Esophagus muscularis mucosa (tissue), 4 donors: ENCODE data around the gene RNMT. TPM values are rescaled to one million over a fixed set of nuclear protein-coding genes. Genes with fewer than 3 reads are reported as not detected.
"Not testable (repeated sequence)": the region's sequence is repeated elsewhere in the genome, so short reads cannot be mapped to it uniquely, and the experiment has no call there.

Experiments used
- DNase-seq: peaks from one replicate; pipeline ENCODE4 v3.0.0-alpha.2; 2017; ENCODE audit errors: extremely low spot score
- H3K27ac ChIP-seq, 4 donors: fragments of 200-600 bp; sonication (generic); replicated peaks in 1 of 4; 1 replicate in 3 of 4; 2 replicates in 1 of 4; pipeline ENCODE4 v1.5.1; 2016 to 2019; ENCODE audit warnings: mild to moderate bottlenecking in 1 of 4
- H3K27me3 ChIP-seq, 4 donors: fragments of 200-600 bp; sonication (generic); one replicate each; pipeline versions ENCODE4 v1.5.1 to v1.6.0; 2016 to 2019
- H3K36me3 ChIP-seq, 4 donors: fragments of 200-600 bp; sonication (generic); one replicate each; pipeline ENCODE4 v1.5.1; 2016 to 2019
- H3K4me1 ChIP-seq, 4 donors: fragments of 200-600 bp; sonication (generic); one replicate each; pipeline ENCODE4 v1.5.1; 2016 to 2019
- H3K4me3 ChIP-seq, 4 donors: fragments of 200-600 bp; sonication (generic); 1 replicate in 2 of 4; 2 replicates in 2 of 4; pipeline ENCODE4 v1.5.1; 2016 to 2019; ENCODE audit warnings: mild to moderate bottlenecking in 4 of 4, moderate library complexity in 1 of 4
- H3K9me3 ChIP-seq, 4 donors: fragments of 200-600 bp; sonication (generic); 1 replicate in 3 of 4; 2 replicates in 1 of 4; pipeline ENCODE4 v1.5.1; 2016 to 2019
- CTCF ChIP-seq, 3 experiments: fragments of 200-600 bp in 2 of 3; fragments of 450-650 bp in 1 of 3; sonication (generic) in 2 of 3; IDR thresholded peaks; one replicate each; pipeline ENCODE4 v1.5.1; 2017 to 2019; ENCODE audit warnings: antibody characterized with exemption in 3 of 3, mild to moderate bottlenecking in 2 of 3, moderate library complexity in 1 of 3
- EP300 ChIP-seq: sonication (generic); formaldehyde crosslinking; IDR thresholded peaks from one replicate; pipeline ENCODE4 v1.6.1; 2017; ENCODE audit warnings: antibody characterized with exemption
- POLR2A ChIP-seq: fragments of 450-650 bp; IDR thresholded peaks from one replicate; pipeline ENCODE4 v1.6.1; 2017; ENCODE audit warnings: antibody characterized with exemption, moderate library complexity, mild to moderate bottlenecking, low read depth
- POLR2AphosphoS5 ChIP-seq, 2 donors: sonication (generic); formaldehyde crosslinking; IDR thresholded peaks; one replicate each; pipeline ENCODE4 v1.6.1; 2017; ENCODE audit warnings: antibody characterized with exemption in 2 of 2
- WGBS: methylation state at CpG from one replicate; pipeline ENCODE4 v1.1.5; 2018; 5-methylcytosine and 5-hydroxymethylcytosine counted together
- intact Hi-C: fragments of 100-400 bp; cut with DNase I; formaldehyde crosslinking; loops from one replicate; pipeline ENCODE4 v1.15.1; 2023
- total RNA-seq, 4 donors: library from RNA; depleted of rRNA; stranded (reverse); fragments of >200 nt; gene quantifications; one replicate each; pipeline versions ENCODE4 v1.1.0 to v1.2.1, GENCODE V29; 2016

The RNMT gene
- total RNA-seq, 4 donors from 2014 or later = 14.1 to 23.7 (median 19.8) TPM

- no peak for TF ChIP-seq EP300
- no peak for TF ChIP-seq CTCF (IDR thresholded peaks at IDR 0.05)
- no peak for TF ChIP-seq POLR2A
- TF ChIP-seq POLR2AphosphoS5 (IDR thresholded peaks at IDR 0.05) = no peak
- peaks cover 0 to 28% (median 19%) of the 10 kb centered on the region in 4 donors for H3K36me3 ChIP-seq
- intact Hi-C loops = loop anchor here (10.0 kb wide), 2 partner anchors 176 to 516 kb away; partner anchors contain the start of gene LDLRAD4
- peaks cover 14 to 33% (median 24%) of the 10 kb centered on the region in 4 donors for H3K4me1 ChIP-seq
- 84% methylated on average over 1 of the region's 1 CpG for WGBS
- H3K27ac ChIP-seq = no peak overlapping the region
- H3K4me3 ChIP-seq = no peak overlapping the region
- H3K27me3 ChIP-seq = no peaks in the 10 kb centered on the region
- DNase-seq = no peak
- H3K9me3 ChIP-seq = no peaks in the 10 kb centered on the region
These were observed 4.0 kb downstream of the RNMT start for GRCh38 chr18:13730481-13730880.

GRCh38 chr18:13735681-13736080 lies 9.2 kb downstream of the RNMT start:
- 60% methylated on average over 2 of the region's 2 CpGs for WGBS
- no peak overlapping the region for H3K4me3 ChIP-seq

GRCh38 chr18:13745696-13746095 lies 19.2 kb downstream of the RNMT start:
- Histone ChIP-seq H3K9me3 (no peaks in the 10 kb centered on the region), H3K4me1 (no peaks in the 10 kb centered on the region), H3K27ac (no peak overlapping the region), H3K27me3 (no peaks in the 10 kb centered on the region), H3K36me3 (peaks cover 42 to 93% (median 68%) of the 10 kb centered on the region in 4 donors), H3K4me3 (no peak overlapping the region)
- no peak for DNase-seq
- WGBS = 48% methylated on average over 3 of the region's 3 CpGs
- intact Hi-C loops = no loop called here
- no peak for TF ChIP-seq POLR2A
- TF ChIP-seq POLR2AphosphoS5 (IDR thresholded peaks at IDR 0.05) = no peak
- TF ChIP-seq CTCF (IDR thresholded peaks at IDR 0.05) = no peak
- no peak for TF ChIP-seq EP300

More at GRCh38 chr18:13735681-13736080, 9.2 kb downstream of the RNMT start:
- Histone ChIP-seq H3K4me1 (peaks cover 4 to 18% (median 7%) of the 10 kb centered on the region in 4 donors), H3K9me3 (no peaks in the 10 kb centered on the region), H3K27me3 (no peaks in the 10 kb centered on the region), H3K27ac (no peak overlapping the region), H3K36me3 (peaks cover 14 to 79% (median 61%) of the 10 kb centered on the region in 4 donors)
- intact Hi-C loops = loop anchor here (10.0 kb wide), 2 partner anchors 181 to 521 kb away; partner anchors contain the start of gene LDLRAD4
- DNase-seq = no peak
- TF ChIP-seq EP300 (no peak), POLR2A (no peak), CTCF (IDR thresholded peaks at IDR 0.05) (no peak), POLR2AphosphoS5 (IDR thresholded peaks at IDR 0.05) (no peak)

DNA sequence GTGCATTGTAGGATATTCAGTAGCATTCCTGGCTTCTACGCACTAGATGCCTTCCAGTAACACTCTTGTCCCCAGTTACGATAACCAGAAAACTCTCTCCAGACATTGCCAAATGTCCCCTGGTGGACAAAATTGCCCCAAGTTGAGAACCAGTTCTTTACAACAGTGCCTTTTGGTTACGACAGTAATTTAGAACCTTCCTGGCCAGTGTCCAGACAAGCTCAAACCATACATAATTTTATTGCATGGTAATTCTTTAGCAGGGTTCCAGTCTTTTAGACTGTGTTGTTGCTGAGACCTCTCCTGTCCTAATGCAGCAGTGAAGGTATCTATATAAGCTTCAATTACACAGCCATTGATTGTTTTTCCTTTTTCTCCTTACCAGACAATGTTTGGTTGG lies 20.2 kb downstream of the RNMT start:
- no peaks in the 10 kb centered on the region for H3K9me3 ChIP-seq
- no peak for TF ChIP-seq EP300
- TF ChIP-seq CTCF (IDR thresholded peaks at IDR 0.05) = no peak
- TF ChIP-seq POLR2AphosphoS5 (IDR thresholded peaks at IDR 0.05) = no peak
- no peak for TF ChIP-seq POLR2A
- H3K4me3 ChIP-seq = no peak overlapping the region
- H3K36me3 ChIP-seq = peaks cover 39 to 91% (median 65%) of the 10 kb centered on the region in 4 donors
- no peaks in the 10 kb centered on the region for H3K27me3 ChIP-seq
- no peak overlapping the region for H3K27ac ChIP-seq
- DNase-seq = no peak
- no peaks in the 10 kb centered on the region for H3K4me1 ChIP-seq
- 91% methylated on average over 3 of the region's 3 CpGs for WGBS
- intact Hi-C loops = no loop called here

- peaks cover 44 to 97% (median 81%) of the 10 kb centered on the region in 4 donors for H3K36me3 ChIP-seq
- H3K27me3 ChIP-seq, H3K4me1 ChIP-seq, DNase-seq, H3K27ac ChIP-seq, intact Hi-C loops, H3K4me3 ChIP-seq, H3K9me3 ChIP-seq: not testable (repeated sequence)
- 91% methylated on average over 3 of the region's 3 CpGs for WGBS
These were observed 25.1 kb downstream of the RNMT start for GRCh38 chr18:13751599-13751998.
